Measurements from ENCODE around the gene CGNL1. TPM values are rescaled to one million over a fixed set of nuclear protein-coding genes. Genes with fewer than 3 reads are reported as not detected.
A peak's percentile ranks its signal among the peaks of the same experiment; 100 is the strongest.

CGNL1 gene
- polyA plus RNA-seq, 10 donors: 7.8 to 14.0 (median 9.1) TPM

DNA sequence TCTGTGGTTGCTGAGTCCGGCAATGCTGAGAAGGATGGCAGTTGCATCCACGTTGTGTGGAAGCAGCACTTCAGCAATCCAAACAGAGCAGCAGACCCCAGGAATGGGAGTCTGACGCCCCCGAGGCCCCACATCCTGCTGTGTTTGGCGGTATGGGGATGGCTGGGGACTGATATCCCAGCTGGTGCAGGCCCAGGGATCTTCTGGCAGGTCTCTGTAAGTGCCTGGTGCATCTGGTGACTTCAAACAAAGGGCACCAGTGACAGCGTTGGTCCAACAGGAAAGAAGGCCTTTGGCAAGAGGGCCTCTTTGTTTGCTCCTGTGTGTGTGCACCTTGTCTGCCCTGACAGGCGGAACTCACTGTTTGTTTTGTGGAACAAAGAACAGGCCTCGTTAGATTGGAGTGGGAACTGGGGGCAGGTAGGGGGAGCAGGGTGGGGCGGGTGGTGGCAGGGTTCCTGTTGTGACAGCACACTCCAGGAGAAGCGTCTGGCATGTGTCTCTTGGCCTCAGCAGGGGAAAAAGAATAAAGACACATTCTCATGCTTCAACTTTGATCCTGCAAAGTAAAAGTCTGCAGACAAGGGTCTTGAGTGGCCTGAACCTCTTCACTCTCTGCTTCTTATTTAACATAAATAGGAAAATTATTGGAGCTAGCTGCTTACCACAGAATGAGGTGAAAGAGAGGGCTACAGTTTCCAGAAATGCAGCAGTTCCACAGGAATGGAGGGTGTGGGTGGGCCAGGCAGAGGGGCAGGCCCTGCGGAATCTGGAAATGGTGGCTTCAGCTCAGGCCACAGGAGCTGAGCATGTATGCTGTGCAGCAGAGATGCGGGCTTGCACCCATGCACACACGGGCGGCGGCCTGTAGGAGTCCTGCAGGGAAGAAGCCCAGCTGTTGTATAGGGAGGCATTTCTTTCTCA lies 120.9 kb downstream of the CGNL1 start:
- no peak for DNase-seq

DNA sequence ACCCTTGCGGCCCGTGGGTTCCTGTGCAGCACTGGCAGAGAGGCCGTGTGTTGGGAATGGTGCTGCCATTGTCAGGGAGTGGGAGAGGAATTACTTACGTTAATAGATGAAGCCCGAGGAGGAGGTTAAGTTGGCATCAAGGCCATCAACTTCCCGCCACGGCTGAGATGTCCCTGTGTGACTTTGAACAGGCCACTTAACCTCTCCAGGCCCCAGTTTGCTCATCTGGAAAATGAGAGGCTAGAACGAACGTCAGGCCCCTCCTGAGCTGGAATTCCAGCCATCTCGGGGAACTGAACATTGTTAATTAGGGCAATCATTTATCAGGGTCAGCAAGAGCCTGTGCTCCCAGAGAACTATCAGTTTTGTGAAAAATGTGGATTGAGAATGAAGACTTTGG lies 124.0 kb downstream of the CGNL1 start:
- DNase-seq: no peak

GRCh38 chr15:57500979-57501576 lies 124.8 kb downstream of the CGNL1 start:
- no peak for DNase-seq

- DNase-seq: no peak
Observed at GRCh38 chr15:57502116-57502515, 125.8 kb downstream of the CGNL1 start.

DNA sequence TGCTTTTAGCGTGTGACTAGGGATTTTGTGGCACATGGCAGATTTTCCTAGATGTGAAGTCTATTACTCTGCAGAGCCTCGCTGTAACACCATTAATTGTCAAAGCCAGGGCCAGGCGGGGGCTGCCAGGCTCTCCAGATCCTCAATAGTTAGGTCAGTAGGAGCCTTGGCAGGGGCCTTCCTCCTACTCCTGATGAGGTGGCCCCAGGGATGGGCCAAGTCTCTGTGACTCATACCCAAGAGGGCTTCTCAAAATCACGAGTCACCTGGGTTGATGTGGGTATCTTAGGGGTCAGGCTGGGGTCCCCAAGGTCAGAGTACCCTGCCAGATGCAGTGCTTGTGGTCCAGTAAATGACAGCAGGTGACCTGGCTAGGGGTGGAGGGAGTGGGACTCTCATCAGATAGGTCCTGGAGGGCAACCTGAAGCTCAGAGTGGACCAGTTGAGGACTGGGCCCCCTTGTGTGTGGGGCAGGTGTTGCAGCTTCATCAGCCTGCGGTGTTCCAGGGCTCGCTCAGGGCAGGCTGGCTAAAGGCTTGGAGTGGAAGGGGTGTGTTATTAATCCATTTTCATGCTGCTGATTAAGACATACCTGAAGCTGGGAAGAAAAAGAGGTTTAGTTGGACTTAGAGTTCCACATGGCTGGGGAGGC lies 126.9 kb downstream of the CGNL1 start:
- no peak for DNase-seq

GRCh38 chr15:57503911-57504598 lies 127.8 kb downstream of the CGNL1 start:
- peak in 1 of 3 donors; percentile 55 for DNase-seq

- no peak for DNase-seq
Observed at GRCh38 chr15:57504599-57504940, 128.3 kb downstream of the CGNL1 start.

GRCh38 chr15:57505056-57505715 lies 128.9 kb downstream of the CGNL1 start:
- DNase-seq: no peak

- no peak for DNase-seq
Observed at GRCh38 chr15:57505949-57506391, 129.7 kb downstream of the CGNL1 start.

GRCh38 chr15:57506422-57506821 lies 130.1 kb downstream of the CGNL1 start:
- DNase-seq: no peak

DNA sequence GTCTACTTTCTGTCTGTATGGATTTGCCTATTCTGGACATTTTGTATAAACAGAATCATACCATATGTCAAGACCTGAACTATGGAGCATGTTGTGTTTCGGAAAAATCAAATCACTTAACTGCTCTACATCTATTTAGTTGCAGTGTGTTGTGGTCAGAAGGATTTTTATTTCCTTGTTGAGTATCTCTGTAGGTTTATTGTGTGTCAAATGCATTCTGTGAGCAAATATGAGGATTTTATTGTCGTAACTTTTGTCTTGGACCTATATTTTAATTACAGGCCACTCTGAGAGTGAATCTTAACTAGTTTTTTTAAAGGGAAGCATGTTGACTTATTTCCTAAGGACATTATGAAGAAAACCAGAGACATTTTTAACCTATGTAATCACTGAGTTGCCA lies 130.8 kb downstream of the CGNL1 start:
- no peak for DNase-seq

- peak in 1 of 3 donors; percentile 44 for DNase-seq
Observed at GRCh38 chr15:57509126-57509525, 132.8 kb downstream of the CGNL1 start.

DNA sequence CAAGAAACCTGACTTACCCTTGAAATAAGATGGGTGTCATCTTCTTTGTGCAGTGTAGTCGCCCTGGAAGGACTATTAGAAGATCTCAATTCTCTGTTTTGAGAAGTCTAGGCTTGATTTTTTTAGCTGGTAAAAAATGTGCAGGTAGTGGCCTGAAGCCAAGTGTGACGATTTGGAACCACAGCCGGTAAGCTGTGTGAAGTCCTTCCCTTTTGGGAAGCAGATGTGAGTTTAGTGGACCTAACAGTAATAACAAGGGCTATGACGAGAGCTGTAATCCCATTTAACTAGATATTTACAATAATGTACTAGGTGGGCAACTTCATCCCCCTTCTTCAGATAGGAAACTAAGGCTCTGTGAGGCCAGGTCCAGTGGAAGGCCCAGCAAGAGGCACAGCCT lies 133.7 kb downstream of the CGNL1 start:
- DNase-seq: no peak

DNA sequence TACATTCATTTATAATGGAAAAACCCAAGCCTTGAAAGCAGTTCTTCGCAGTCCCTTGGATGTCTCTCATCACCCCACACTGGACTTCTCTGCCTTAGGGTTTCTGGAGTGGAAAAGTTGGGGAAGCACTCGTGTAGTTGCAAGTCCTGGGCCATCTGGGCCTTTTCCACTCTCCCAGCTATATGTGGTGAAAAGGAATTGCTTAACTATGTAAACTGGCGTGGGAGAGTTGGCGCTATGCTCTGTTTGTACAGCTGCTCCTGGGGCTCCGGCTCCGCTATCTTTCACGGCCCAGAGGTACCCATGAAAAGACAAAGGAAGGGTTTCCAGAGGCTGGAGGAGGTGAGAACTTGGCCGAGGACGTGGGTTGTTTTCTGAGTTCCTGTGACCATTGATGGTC lies 134.3 kb downstream of the CGNL1 start:
- DNase-seq: peak in 1 of 3 donors; percentile 51

DNA sequence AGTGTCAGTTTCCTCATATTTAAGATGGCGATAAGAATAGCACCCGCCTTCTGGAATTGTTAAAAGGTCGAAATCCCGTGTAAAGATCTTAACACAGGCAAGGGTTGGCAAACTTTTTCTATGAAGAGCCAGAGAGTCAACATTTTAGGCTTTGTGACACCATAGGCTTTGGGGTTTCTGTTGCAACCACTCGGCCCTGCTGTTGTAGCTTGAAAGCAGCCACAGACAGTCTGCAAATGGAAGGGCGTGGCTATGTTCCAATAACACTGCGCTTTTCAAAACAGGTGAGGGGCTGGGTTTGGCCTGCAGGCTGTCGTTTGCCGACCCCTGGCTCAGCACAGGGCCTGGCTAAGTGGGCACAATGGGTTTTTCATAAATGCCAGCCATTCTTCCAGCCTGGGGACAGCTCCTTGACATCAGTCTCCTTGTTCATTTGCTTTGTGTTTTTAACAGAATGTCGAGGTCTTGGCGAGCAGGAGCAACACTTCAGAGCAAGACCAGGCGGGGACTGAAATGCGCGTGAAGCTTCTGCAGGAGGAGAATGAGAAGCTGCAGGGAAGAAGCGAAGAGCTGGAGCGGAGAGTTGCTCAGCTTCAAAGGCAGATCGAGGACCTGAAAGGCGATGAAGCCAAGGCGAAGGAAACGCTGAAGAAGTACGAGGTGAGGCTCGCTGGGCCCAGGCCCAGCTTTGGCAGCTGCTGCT lies 140.2 kb downstream of the CGNL1 start:
- DNase-seq: no peak

DNA sequence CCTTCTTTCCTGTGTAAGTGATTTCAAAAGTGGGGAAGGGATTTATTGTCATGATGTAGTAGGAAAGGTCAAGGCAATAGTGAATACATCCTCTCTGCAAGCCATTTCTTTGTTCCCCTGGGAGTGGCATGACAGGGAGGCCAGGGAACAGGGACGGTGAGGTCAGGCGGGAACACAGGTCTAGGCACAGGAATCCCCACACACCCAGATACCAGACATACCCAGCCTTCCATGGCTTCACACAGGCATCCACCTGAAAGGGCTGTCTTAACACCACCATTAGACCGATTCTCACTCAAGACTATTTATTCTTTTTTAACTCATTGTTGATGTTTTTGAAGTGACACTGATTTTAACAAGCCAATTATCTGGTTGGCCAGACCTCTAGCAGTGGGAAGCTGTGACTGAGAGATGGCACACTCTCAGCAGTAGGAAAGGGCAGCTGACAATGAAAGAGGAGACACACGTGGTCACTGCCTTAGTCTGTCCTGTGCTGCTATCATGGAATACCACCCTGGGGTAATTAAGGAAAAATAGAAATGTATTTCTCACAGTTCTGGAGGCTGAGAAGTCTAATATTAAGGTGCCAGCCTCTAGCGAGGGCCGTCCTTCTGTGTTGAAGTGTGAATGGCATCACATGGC lies 140.8 kb downstream of the CGNL1 start:
- no peak for DNase-seq

GRCh38 chr15:57518779-57519405 lies 142.6 kb downstream of the CGNL1 start:
- DNase-seq: no peak

- no peak for DNase-seq
Observed at GRCh38 chr15:57519806-57520205, 143.5 kb downstream of the CGNL1 start.

- DNase-seq: no peak
Observed at GRCh38 chr15:57521503-57521902, 145.2 kb downstream of the CGNL1 start.

DNA sequence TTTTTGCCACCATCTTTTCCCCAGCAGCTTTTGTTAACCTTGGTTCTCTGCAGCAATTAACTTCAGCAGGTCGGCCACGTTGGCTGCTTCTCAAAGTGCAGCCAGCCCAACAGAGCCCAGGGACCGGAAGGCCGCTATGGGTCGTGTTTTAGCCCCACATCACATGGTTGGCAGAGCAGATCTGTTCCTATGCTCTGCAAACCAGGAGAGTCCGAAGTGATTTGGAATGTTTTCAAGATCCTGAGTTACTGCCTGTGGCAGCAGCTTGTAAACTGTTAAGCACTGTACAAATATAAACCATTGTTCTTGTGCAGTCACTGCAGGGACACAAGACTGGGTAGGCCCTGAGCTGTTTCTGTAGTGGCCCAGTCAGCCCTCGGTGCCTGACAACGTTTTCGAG lies 145.8 kb downstream of the CGNL1 start:
- no peak for DNase-seq
